ENCODE data around the gene PEAK1. TPM values are rescaled to one million over a fixed set of nuclear protein-coding genes. Genes with fewer than 3 reads are reported as not detected.
A peak's percentile ranks its signal among the peaks of the same experiment; 100 is the strongest.
"Not testable (repeated sequence)": the region's sequence is repeated elsewhere in the genome, so short reads cannot be mapped to it uniquely, and the experiment has no call there.

Gene PEAK1
- total RNA-seq, 1 experiment from 2014 or later, result 58.7 TPM

GRCh38 chr15:77276096-77276495, 143.8 kb downstream of the PEAK1 start:
- DNase-seq (ENCODE audit: low read depth, low spot score) (no peak), ATAC-seq (no peak)
- no TSS peak for BruUV-seq (replicated peaks)
- H3K27ac ChIP-seq (ENCODE audit: low read length), result no peak overlapping the region
- no peak overlapping the region for H3K4me3 ChIP-seq (ENCODE audit: low read depth in 2 of 2, low read length in 2 of 2)
- no peaks in the 10 kb centered on the region for H3K4me1 ChIP-seq (ENCODE audit: control insufficient read depth, insufficient read depth, low read length)
- no peaks in the 10 kb centered on the region for H3K36me3 ChIP-seq (ENCODE audit: control insufficient read depth, insufficient read depth, low read length)
- ChIA-PET CTCF (no interaction called here), POLR2A (no interaction called here)
- H3K27me3 ChIP-seq (ENCODE audit: control insufficient read depth, insufficient read depth, low read length), result no peaks in the 10 kb centered on the region
- intact Hi-C loops (cut with micrococcal nuclease; ENCODE audit: unreplicated experiment) (no loop called here), in situ Hi-C loops (cut with HindIII; ENCODE audit: low pct_unique_long_range_greater_than_20kb, low sequenced_read_pairs) (no loop called here)
- H3K9me3 ChIP-seq (ENCODE audit: control insufficient read depth, insufficient read depth, low read depth, low read length), result no peaks in the 10 kb centered on the region
- TF ChIP-seq TCF7L2 (IDR thresholded peaks at IDR 0.05; ENCODE audit: low read depth, low read length) (no peak), CTCF (IDR thresholded peaks at IDR 0.05) (no peak), POLR2AphosphoS5 (IDR thresholded peaks at IDR 0.05; ENCODE audit: low read depth, low read length) (no peak), SIN3A (IDR thresholded peaks at IDR 0.05; ENCODE audit: borderline replicate concordance, insufficient read depth, low read depth, low read length) (no peak)
- TF ChIP-seq, protein P1, sequence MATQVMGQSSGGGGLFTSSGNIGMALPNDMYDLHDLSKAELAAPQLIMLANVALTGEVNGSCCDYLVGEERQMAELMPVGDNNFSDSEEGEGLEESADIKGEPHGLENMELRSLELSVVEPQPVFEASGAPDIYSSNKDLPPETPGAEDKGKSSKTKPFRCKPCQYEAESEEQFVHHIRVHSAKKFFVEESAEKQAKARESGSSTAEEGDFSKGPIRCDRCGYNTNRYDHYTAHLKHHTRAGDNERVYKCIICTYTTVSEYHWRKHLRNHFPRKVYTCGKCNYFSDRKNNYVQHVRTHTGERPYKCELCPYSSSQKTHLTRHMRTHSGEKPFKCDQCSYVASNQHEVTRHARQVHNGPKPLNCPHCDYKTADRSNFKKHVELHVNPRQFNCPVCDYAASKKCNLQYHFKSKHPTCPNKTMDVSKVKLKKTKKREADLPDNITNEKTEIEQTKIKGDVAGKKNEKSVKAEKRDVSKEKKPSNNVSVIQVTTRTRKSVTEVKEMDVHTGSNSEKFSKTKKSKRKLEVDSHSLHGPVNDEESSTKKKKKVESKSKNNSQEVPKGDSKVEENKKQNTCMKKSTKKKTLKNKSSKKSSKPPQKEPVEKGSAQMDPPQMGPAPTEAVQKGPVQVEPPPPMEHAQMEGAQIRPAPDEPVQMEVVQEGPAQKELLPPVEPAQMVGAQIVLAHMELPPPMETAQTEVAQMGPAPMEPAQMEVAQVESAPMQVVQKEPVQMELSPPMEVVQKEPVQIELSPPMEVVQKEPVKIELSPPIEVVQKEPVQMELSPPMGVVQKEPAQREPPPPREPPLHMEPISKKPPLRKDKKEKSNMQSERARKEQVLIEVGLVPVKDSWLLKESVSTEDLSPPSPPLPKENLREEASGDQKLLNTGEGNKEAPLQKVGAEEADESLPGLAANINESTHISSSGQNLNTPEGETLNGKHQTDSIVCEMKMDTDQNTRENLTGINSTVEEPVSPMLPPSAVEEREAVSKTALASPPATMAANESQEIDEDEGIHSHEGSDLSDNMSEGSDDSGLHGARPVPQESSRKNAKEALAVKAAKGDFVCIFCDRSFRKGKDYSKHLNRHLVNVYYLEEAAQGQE (IDR thresholded peaks at IDR 0.05; ENCODE audit: insufficient read depth in 1 of 2, low read depth in 2 of 2, low read length in 1 of 2), result no peak

DNA sequence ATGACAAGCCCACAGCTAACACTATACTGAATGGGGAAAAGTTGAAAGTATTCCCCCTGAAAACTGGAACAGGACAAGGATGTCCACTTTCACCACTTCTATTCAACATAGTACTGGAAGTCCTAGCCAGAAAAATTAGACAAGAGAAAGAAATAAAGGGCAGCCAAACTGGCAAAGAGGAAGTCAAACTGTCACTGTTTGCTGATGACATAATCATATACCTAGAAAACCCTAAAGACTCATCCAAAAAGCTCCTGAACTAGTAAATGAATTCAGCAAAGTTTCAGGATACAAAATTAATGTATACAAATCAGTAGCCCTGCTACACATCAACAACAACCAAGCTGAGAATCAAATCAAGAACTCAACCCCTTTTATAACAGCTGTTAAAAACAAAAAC, 146.8 kb downstream of the PEAK1 start:
- in situ Hi-C loops (cut with HindIII; ENCODE audit: low pct_unique_long_range_greater_than_20kb, low sequenced_read_pairs); ATAC-seq; intact Hi-C loops (cut with micrococcal nuclease; ENCODE audit: unreplicated experiment); BruUV-seq (replicated peaks); CTCF ChIA-PET; H3K36me3 ChIP-seq (ENCODE audit: control insufficient read depth, insufficient read depth, low read length); H3K4me3 ChIP-seq (ENCODE audit: low read depth in 2 of 2, low read length in 2 of 2); DNase-seq (ENCODE audit: low read depth, low spot score); H3K27ac ChIP-seq (ENCODE audit: low read length); H3K9me3 ChIP-seq (ENCODE audit: control insufficient read depth, insufficient read depth, low read depth, low read length); H3K4me1 ChIP-seq (ENCODE audit: control insufficient read depth, insufficient read depth, low read length); H3K27me3 ChIP-seq (ENCODE audit: control insufficient read depth, insufficient read depth, low read length): not testable (repeated sequence)
- POLR2A ChIA-PET, result interaction anchor here (0.6 kb wide), 1 partner anchor 310 kb away, joined by 3 read pairs; no protein-coding TSS in a partner anchor

DNA sequence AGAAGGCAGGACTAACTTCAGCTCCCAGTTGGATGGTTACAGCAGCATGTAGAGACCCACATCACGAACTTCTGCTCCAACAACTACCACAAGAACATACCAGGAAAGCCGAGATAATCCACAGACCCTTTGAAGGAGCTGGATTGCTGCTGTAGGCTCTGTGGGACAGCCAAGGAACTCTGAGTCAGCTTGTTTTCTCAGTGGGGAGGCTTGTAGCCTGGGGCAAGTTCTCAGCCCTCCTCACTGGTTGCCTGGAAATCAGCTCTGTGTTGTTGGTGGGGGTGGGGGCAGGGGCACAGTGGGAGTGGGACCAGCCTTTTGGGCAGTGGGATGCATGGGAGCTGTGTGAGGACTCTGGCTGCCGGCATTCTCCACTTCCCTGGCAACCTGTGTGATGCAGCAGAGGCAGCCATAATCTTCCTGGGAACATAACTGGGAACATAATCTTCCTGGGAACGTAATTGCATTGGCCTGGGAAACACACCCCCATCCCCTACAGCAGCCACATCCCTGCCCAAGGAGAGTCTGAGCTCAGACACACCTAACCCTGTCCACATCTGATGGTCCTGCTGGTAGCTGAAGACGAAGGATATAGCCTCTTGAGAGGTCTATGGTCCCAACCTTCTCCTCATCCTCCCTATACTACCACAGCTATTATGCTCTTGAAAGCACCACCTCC, 153.1 kb downstream of the PEAK1 start:
- H3K27me3 ChIP-seq (ENCODE audit: control insufficient read depth, insufficient read depth, low read length), result no peaks in the 10 kb centered on the region
- H3K9me3 ChIP-seq (ENCODE audit: control insufficient read depth, insufficient read depth, low read depth, low read length), result no peaks in the 10 kb centered on the region
- DNase-seq (ENCODE audit: low read depth, low spot score) (no peak), ATAC-seq (peak; percentile 99)
- TF ChIP-seq CTCF (IDR thresholded peaks at IDR 0.05) (no peak), POLR2AphosphoS5 (IDR thresholded peaks at IDR 0.05; ENCODE audit: low read depth, low read length) (no peak; the same call in 1 of the 2 replicates), TCF7L2 (IDR thresholded peaks at IDR 0.05; ENCODE audit: low read depth, low read length) (peak; percentile 89)
- intact Hi-C loops (cut with micrococcal nuclease; ENCODE audit: unreplicated experiment), result no loop called here
- in situ Hi-C loops (cut with HindIII; ENCODE audit: low pct_unique_long_range_greater_than_20kb, low sequenced_read_pairs), result no loop called here
- no TSS peak for BruUV-seq (replicated peaks)
- ChIA-PET CTCF (no interaction called here), POLR2A (interaction anchor here (0.7 kb wide), 1 partner anchor 49 kb away, joined by 4 read pairs; no protein-coding TSS in a partner anchor)
- H3K27ac ChIP-seq (ENCODE audit: low read length), result 0 out of 2 replicates have a peak overlapping the region, but pooled peaks have one; percentile 42
- no peaks in the 10 kb centered on the region for H3K36me3 ChIP-seq (ENCODE audit: control insufficient read depth, insufficient read depth, low read length)
- H3K4me1 ChIP-seq (ENCODE audit: control insufficient read depth, insufficient read depth, low read length), result peaks cover 15% of the 10 kb centered on the region; the same call in 1 of the 2 replicates
- H3K4me3 ChIP-seq (ENCODE audit: low read depth in 2 of 2, low read length in 2 of 2), result no peak overlapping the region
